ENCODE measurements around the gene MYBPHL. TPM values are rescaled to one million over a fixed set of nuclear protein-coding genes. Genes with fewer than 3 reads are reported as not detected.

Gene MYBPHL
- total RNA-seq, 1 donor from 2014 or later, result not detected

DNA sequence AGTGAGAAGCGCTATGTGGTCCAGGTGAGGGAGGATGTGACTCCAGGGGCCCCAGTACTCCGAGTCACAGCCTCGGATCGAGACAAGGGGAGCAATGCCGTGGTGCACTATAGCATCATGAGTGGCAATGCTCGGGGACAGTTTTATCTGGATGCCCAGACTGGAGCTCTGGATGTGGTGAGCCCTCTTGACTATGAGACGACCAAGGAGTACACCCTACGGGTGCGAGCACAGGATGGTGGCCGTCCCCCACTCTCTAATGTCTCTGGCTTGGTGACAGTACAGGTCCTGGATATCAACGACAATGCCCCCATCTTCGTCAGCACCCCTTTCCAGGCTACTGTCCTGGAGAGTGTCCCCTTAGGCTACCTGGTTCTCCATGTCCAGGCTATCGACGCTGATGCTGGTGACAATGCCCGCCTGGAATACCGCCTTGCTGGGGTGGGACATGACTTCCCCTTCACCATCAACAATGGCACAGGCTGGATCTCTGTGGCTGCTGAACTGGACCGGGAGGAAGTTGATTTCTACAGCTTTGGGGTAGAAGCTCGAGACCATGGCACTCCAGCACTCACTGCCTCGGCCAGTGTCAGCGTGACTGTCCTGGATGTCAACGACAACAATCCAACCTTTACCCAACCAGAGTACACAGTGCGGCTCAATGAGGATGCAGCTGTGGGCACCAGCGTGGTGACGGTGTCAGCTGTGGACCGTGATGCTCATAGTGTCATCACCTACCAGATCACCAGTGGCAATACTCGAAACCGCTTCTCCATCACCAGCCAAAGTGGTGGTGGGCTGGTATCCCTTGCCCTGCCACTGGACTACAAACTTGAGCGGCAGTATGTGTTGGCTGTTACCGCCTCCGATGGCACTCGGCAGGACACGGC is 55.3 kb downstream of the MYBPHL start:
- no peak for DNase-seq

DNA sequence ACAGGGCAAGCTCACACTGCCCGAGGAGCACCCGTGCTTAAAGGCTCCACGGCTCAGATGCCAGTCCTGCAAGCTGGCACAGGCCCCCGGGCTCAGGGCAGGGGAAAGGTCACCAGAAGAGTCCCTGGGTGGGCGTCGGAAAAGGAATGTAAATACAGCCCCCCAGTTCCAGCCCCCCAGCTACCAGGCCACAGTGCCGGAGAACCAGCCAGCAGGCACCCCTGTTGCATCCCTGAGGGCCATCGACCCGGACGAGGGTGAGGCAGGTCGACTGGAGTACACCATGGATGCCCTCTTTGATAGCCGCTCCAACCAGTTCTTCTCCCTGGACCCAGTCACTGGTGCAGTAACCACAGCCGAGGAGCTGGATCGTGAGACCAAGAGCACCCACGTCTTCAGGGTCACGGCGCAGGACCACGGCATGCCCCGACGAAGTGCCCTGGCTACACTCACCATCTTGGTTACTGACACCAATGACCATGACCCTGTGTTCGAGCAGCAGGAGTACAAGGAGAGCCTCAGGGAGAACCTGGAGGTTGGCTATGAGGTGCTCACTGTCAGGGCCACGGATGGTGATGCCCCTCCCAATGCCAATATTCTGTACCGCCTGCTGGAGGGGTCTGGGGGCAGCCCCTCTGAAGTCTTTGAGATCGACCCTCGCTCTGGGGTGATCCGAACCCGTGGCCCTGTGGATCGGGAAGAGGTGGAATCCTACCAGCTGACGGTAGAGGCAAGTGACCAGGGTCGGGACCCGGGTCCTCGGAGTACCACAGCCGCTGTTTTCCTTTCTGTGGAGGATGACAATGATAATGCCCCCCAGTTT is 56.1 kb downstream of the MYBPHL start:
- DNase-seq, result no peak

DNA sequence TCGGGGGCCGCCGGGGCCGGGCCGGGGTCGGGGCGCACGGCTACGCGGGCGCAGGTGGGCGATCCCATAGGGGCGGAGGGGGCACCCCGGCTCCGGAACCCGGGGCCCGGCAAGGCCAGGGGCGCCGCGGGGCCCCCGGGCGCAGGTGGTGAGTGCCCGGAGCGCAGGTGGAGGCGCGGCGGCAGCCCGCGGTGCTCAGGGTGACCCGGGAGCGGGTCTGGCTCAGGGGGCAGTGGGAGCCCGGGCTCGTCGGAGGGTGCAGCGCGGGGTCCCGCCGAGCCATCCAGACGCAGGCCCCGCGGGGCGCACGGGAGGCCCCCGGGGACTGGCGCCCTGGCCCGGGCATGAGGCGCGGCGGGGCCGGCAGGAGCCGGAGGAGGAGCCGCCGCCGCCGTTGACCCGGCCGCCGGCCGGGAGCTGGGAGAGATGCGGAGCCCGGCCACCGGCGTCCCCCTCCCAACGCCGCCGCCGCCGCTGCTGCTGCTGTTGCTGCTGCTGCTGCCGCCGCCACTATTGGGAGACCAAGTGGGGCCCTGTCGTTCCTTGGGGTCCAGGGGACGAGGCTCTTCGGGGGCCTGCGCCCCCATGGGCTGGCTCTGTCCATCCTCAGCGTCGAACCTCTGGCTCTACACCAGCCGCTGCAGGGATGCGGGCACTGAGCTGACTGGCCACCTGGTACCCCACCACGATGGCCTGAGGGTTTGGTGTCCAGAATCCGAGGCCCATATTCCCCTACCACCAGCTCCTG is 57.0 kb downstream of the MYBPHL start:
- no peak for DNase-seq

DNA sequence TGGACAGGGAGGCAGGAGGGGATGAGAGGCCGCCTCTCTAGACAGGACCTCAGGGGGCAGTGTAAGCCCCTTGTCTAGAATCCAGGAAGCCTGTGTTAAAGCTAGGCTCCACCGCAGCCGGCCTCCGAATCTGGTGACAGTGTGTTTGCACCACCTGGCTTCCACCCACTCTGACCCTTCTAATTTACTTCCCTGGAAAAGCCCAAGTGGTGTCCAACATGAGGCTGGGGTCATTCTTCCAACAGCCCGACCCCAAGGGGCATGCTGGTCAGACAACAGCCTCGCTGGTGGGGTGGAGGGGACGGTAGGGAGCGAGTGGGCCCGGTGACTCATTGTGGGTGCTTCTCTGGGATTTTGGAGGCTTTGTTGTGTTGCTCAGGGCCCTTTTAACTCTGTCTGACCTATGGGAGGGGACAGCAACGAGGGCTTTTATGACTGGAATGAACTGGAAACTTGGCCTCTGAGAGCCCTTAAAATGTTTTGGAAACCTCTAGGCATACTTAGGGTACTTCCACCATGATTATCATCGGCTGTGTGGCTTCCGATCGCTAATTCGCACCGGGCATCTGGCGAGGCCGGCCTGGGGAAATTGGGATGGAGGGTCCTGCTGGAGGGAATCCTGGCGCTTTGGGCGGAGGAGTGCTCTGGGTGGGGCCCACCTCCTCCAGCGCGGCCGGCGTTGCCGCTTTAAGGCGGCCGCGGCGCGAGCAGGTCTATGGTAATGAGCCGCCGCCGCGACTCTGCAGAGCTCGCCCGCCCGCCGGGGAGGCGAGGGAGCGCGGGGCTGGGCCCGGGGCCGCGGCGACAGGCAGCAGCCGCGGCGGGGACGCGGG is 57.8 kb downstream of the MYBPHL start, which contains the start of gene CELSR2:
CELSR2 (plus strand) TSS at position 743 of the 833 bp plus-strand sequence. CDS start 541 bp downstream, outside the sequence.
- no peak for DNase-seq

DNA sequence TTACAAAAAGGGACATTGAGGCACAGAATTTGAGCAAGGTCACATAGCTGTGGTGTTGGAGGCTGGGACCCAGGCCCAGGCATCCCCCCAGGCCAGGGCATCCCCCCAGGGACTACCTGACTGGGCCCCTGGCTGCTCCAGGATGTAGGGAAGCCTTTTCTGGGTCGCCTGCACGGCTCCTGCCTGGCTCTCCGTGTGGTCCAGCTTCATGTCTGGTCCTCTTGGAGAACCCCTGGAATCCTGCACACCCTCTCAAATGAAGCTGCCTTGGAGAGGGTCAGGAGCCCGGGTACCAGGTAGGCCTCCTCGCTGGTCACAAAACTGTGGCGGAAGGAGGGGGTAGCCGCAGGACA is 58.4 kb downstream of the MYBPHL start:
- no peak for DNase-seq

DNA sequence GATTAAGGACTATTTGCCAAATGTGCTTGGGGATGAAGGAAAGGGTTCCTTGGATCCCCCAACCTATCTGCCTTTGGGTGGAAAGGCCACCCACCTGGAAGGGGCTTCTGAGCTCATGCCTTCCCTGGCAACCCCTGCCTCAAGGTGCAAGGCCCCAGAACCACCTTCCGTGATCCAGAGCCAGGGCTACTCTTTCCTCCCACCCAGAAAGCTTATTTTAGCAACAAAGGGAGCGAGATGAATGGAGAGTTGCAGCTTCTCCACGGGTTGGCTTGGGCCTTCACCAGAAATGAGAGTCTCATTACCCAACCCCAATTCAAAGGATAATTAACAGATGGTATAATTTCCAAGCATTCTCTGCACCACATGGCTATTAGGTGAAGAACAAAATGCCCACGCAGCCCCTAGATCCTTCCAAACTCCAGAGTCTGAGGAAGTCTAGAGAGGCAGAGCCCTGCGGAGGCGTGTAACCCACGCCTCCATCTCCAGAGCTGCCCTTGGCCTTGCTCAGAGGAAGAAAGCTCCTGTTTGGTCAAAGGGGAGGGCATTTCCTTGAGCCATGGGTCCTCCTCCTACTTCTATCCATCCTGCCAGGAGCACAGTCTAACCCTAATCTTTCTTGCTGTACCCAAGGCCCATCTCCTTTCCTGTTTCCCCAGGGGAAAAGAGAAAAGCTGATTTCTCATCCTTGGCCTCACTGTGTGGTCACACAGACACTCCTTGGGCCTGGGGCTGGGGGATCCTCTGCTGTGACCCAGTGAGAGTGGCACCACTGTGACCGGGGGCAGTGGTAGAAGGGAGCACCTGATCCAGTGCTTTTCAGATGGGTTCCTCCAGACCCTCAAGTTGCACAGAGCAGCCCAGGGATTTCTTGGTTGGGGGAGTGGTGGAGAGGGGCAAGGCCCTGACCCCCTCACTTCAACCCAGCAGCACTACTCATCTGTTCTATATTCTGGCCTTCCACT is 59.1 kb downstream of the MYBPHL start:
- DNase-seq, result no peak

DNA sequence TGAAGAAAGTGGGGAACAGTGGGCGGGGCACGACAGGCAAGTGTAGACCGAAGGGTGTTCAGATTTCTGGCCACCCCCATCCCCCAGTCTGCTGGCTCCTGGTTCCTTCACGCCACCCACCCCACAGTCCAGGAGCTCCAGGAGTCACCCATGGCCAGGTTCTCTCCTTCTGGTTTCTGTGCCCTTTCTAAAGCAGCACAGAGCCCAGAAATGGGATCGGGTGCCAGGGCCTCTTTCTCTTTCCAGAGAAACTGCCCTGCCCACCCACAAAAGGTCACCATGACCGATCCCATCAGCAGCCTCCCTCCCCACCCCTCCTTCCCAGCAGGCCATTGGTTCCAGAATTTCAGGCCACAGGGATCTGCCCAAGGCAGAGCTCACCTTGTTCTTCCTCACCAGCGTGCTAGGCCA is 60.7 kb downstream of the MYBPHL start:
- DNase-seq, result no peak

DNA sequence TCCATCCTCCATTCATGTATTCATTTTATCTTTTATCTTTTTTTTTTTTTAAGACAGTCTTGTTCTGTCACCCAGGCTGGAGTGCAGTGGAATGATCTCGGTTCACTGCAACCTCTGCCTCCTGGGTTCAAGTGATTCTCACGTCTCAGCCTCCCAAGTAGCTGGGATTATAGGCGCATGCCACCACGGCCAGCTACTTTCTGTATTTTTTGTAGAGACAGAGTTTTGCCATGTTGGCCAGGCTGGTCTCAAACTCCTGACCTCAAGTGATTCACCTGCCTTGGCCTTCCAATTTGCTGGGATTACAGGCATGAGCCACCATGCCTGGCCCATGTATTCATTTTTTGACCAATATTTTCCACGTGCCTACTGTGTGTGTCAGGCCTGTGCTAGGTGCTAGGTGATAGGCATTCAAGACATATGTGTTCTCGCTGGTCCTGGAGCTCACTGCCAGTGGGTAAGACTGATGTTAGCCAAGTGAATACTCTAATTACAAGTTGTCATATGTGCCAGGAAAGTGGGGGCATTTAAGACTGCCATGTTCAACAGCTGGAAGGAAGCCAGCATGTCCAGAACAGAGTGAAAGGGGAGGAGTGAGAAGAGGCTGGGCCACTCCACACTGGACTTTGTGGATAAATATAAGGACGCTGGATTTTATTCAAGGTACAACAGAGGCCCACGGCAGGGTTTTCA is 62.8 kb downstream of the MYBPHL start:
- DNase-seq, result no peak

DNA sequence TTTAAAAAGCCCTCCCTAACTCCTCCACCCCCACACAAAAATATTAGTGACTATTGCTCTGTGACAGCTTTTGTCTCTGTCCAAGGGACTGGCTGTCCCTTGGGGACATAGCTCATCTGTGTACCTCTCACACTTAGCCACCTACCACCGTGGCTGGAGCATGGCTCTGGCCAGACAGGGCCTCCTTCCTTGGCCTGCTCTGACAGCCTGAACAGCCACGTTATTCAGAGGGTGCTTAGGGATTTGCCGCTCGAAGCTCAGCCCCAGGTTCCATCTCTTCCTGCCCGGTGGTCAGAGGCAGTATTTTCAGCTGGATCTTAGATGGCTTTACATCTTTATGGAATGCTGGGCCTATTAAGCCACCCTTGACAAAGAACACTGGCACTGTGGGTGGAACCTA is 63.6 kb downstream of the MYBPHL start:
- no peak for DNase-seq

DNA sequence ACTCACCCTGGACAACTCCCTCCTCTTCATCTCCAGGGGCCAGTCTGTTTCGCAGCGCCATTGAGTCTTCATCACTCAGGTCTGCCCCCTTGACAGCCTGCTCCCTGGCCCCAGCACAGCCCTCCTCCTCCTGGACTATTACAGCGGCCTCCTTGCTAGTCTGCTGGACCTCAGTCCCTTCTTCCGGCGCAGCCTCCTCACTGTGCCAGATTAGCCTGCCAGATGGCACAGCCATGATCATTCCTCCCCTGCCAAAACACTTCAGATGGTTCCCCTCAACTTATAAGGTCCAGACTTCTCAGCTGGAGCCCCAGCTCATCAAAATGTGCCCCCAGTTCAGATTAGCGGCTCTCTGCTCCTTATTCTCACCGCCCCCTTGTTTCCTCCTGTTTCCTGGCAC is 64.4 kb downstream of the MYBPHL start:
- DNase-seq, result no peak

Other genes with a start within 250 kb of the MYBPHL start
- gene TAF13, start 231.0 kb downstream of the MYBPHL start, total RNA-seq, result 47.5 TPM
- gene TMEM167B, start 216.2 kb downstream of the MYBPHL start, total RNA-seq, result 31.9 TPM
- 3.5 TPM for gene ELAPOR1, start 192.9 kb downstream of the MYBPHL start, total RNA-seq
- 96.0 TPM for gene SARS1, start 93.1 kb downstream of the MYBPHL start, total RNA-seq
- gene CELSR2, start 57.5 kb downstream of the MYBPHL start, total RNA-seq, result 22.4 TPM
- 5.0 TPM for gene PSRC1, start 23.9 kb downstream of the MYBPHL start, total RNA-seq
- gene SORT1, start 90.9 kb upstream of the MYBPHL start, total RNA-seq, result 30.9 TPM
- gene PSMA5, start 119.4 kb upstream of the MYBPHL start, total RNA-seq, result 24.6 TPM
- 5.7 TPM for gene SYPL2, start 159.5 kb upstream of the MYBPHL start, total RNA-seq
- 2.6 TPM for gene ATXN7L2, start 176.9 kb upstream of the MYBPHL start, total RNA-seq
- 4.1 TPM for gene CYB561D1, start 187.1 kb upstream of the MYBPHL start, total RNA-seq
- 3.5 TPM for gene AMIGO1, start 202.7 kb upstream of the MYBPHL start, total RNA-seq
- gene GPR61, start 232.9 kb upstream of the MYBPHL start, total RNA-seq, result under 0.01 TPM
- gene GNAI3, start 241.6 kb upstream of the MYBPHL start, total RNA-seq, result 11.8 TPM